Activated T-helper 1 cell treated with anti-CD3 and anti-CD28 coated beads, Interleukin-2, amount 50 U/mL, for 16 hours (primary cell): ENCODE data around the gene PUS7L.

ENCODE experiments used
- DNase-seq, 2 donors: peaks; one replicate each; pipeline ENCODE4 v3.0.0-alpha.2; 2020; ENCODE audit warnings: low read depth in 1 of 2, low spot score in 1 of 2

The PUS7L gene, protein sequence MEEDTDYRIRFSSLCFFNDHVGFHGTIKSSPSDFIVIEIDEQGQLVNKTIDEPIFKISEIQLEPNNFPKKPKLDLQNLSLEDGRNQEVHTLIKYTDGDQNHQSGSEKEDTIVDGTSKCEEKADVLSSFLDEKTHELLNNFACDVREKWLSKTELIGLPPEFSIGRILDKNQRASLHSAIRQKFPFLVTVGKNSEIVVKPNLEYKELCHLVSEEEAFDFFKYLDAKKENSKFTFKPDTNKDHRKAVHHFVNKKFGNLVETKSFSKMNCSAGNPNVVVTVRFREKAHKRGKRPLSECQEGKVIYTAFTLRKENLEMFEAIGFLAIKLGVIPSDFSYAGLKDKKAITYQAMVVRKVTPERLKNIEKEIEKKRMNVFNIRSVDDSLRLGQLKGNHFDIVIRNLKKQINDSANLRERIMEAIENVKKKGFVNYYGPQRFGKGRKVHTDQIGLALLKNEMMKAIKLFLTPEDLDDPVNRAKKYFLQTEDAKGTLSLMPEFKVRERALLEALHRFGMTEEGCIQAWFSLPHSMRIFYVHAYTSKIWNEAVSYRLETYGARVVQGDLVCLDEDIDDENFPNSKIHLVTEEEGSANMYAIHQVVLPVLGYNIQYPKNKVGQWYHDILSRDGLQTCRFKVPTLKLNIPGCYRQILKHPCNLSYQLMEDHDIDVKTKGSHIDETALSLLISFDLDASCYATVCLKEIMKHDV

DNA sequence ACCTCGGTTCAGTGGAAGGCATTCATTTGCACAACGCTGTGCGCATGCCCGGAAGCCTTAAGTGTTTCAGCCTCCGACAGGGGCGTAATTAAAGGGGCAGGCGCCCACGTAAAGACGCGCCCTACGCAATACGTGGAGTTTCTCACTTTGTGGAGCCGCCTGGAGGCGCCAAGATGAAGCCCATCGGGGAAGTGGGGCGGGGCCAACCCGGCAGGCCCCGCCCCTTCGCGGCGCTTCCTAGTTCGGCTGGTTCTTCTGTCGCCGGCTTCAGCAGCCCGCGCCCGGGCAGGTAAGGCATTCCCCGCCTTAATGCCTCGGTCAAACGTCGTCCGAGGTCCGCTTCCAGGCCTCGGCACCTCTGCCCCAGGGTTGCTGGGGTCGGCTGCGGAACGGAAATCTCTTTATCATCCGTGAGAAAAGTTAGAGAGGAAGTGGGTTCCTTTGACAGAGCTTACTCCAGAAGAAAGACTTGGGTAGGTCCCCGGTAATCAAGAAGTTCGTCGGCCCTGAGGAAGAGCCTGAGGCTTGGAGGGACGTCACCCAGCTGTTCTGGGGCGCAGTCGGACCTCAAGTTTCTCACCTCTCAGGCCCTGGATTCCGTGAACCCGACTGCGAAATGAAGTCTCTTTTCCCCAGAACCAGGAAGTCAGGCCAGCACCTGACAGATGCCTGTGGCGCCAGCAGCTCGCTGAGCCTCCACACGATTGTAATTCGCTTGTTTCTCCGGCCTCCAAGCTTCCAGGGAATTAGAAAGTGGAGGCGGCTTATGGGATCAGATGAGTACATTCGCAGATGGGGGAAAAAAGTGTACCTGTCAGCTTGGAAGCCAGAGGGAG lies at the start of gene PUS7L, which contains the start of gene IRAK4:
PUS7L (minus strand) TSS at position 63 of the 836 bp plus-strand sequence. CDS start 3,545 bp downstream, outside the sequence.
IRAK4 (plus strand) TSS at position 224 of the 836 bp plus-strand sequence. CDS start 9,161 bp downstream, outside the sequence.
- peak; percentile 87 to 90 for DNase-seq

DNA sequence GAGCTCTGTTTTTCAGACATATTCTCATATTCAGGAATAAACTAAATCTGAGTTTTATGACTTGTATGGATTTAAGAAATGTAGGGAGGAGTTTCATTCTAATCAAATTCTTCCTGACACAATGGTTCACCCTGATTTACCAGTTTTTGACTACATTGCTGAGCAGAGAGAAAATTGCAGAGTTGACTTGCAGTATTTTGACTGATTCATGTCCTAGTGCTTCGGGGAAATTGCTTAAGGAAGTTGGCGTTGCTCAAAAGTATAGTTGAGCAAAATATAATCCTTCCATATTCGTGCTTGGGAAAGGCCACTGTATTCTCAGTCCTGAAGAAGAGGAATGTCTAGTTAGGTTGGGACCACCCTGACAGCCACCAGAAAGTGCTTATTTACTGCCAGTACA lies 48.8 kb upstream of the PUS7L start:
- DNase-seq: no peak

DNA sequence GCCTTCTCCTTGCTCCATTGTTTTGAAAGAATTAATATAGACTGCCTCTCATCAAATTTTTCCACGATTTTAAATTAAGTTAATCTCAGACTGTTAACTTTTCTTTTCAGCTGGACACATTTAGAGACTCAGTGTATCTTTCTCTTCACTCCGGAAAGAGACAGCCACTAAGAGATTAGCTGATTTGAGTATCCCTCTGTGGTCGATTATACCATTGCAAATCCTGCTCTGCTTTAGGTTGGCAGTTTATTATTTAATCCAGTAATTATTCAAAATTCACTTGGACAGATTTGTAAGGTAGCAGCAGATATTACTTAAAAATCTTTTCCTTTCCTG lies 48.1 kb upstream of the PUS7L start:
- no peak for DNase-seq

DNA sequence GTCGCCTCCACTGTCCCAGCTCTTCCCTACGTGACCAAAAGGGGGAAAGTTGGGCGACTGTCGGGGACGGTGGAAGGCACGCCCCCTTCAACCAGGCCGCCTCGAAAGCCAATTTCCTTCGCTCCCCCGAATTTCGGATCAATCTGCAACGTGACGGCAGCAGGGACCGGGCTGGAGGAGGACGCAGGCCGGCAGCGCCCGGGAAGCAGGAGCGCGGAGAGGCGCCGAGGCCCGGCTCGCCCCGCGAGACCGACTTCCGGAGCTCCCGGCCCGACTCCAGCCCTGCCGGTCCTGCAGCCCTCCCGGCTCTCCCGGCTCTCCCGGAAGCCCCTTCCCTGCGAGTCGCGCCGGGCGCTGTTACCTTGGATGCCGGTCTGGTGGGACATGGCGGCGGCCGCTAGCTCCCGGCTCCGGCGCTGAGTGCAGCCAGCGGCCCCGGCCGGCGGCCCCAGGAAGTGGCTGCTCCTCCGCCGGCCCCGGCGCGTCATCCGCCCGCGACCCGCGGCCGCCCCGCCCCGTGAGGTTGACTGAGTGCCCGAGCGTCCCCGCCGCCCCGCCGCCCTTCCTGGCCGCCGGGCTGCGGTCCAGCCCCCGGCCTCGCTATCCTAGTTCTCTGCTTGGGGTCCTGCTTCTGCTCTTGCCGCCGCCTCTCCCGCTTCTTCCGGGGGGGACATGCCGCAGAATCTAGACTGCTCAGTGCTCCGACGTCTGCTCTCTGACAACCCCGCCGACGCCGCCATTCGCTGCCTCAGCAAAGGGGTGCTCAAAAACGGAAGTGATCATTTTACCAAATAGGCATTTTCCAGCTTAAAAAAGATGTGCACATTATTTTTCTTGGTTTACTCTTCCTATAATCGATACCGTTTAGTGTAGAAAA lies 47.5 kb upstream of the PUS7L start, which contains the start of gene TWF1:
TWF1 (minus strand) TSS at position 458 of the 877 bp plus-strand sequence; CDS start at position 386, 72 bp downstream.
- DNase-seq: peak; percentile 64 to 75

DNA sequence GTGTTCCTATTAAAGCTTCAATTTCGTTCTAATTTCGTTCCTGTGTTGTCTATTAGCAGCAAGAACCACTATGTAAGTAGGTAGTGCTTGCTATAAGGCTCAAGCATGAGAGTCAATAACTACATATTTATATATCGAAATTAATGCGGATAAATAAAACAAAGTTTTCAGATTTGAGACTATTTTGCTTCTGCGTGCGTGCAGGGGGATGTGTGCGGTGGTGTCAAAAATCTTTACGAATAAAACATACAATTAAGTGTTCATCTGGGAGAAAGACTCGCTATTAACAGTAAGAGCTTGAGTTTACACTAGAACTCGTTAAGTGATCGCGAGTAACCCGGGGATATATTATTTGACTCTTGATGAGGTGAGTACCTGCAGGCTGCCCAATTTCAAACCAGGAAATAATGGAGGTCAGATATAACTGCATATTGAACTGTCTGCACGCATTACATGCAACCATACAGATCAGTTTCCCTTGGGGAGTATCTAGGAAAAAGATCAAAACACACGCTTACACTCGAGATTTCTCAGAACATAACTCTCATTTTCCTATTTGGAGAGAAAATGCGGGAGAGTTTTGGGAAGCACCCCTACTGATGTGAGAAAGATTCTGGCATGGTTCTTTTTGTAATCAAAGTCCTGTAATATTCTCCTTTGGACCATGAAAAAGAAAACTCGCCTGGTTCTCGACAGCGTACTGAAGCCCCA lies 46.7 kb upstream of the PUS7L start:
- DNase-seq: no peak

DNA sequence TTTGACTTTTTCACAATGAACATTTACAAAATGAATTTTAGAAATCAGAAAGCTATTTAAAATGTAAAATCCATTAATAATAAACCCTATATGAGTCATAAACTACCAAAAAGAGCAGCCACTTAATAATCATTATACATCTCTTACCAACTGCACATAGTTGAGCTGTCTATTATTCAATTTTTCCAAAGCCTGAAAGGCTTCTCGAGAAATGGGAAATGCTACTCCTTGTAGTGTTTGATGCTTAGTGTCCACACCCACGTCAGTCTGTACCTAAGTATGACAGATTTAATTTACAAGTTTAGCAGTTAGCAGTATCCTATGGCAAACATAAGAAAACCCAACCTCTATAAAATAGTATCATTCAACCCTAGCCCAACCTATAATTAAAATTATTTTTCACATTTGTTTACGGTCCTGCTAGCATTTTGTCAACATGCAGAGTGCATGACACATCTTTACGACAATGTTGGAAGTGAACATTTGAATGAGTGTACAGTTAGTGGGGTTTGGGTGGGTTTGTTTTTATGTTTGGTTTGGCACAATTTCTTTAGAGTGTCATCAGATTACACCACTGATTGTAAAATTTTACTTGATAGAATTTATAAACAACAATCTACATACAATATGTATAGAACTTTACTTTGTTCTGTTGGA lies 39.1 kb upstream of the PUS7L start:
- no peak for DNase-seq

DNA sequence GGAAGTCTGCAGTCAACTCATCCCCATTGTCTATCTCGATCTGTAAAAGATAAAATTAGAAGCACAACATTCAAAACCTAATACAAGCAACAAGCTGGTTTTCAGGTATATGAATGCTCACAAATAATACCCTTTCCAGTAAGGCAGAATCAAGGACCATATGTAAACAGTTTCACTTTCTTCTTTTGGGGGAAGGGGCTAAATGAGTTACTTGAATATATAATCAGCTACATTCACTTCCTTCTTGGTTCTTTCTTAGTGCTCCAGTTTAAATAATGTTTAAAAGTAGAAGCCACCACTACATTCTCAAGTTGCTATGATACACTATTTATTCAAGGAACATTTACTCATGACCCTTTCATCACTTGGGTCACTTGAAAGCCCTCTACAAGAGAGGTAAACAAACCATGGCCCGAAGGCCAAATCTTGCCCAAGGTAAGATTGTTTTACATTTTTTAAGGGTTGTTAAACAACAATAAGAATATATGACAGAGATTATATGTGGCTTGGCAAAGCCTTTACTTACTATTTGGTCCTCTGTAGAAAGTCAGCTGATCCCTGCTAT lies 37.2 kb upstream of the PUS7L start:
- DNase-seq: no peak

DNA sequence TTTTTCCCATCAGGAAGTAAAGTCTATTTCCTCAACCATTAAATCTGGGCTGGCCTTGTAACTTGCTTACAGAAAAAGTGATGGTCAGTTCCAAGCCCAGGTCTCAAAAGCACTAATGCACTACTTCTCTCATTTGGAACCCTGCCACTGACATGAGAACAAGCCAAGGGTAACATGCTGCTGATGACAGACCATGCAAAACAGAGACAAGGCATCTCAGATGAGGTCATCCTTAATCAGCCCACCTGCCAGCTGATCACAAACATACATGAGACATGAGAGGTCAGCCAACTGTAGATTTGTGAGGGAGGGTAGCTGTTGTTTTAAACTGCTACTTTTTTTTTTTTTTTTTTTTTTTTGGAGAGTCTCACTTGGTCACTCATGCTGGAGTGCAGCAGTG lies 31.4 kb upstream of the PUS7L start:
- no peak for DNase-seq

DNA sequence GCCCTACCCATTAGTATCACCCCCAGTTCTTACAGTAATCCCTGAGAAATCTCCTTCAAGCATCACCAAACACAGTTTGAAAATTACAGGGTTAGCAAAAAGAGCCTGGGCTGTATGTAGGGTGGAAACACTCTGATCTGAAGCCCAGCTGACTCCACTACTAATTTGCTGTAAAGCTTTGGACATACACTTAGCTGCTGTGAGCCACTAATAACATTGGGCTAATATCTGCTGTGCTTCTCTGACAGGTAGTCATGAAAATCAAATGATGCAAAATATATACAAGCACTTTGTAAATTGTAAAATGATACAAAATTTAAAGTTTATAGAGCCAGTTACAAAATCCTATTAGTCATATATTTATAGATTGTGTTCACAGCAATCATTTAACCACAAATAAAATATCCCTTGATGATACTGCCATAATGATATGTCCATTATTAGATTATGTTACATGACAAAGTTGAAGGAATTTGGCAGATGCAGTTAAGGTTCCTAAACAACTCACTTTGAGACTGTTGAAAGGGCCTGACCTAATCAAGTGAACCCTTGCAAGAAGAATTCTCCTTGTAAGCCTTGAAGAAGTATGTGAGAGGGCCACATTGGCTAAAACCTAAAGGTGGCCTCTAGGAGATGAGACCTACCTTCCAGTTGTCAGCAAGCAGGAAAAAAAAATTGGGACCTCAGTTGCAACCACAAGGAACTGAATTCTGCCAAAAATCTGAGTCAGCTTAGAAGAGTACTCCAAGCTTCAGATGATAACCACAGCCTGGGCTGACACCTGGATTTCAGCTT lies 28.5 kb upstream of the PUS7L start:
- no peak for DNase-seq

DNA sequence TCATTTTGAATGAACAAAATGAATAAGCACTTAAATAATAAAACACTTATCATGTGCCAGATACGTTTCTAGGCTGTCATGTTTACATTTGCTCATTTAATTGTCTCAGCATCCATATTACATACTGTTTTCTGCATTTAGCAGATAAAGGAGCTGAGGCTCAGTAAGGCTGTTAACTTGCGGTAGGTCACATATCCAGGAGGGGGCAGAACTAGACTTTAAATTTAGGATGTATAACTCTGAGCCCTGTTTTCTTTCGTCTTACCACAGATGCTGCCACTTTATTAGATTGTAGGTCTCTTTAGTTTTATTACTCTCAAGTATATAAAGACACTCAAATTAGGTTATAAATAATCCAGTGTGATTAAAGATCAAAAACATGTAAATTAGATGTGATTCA lies 17.9 kb upstream of the PUS7L start:
- DNase-seq: no peak

DNA sequence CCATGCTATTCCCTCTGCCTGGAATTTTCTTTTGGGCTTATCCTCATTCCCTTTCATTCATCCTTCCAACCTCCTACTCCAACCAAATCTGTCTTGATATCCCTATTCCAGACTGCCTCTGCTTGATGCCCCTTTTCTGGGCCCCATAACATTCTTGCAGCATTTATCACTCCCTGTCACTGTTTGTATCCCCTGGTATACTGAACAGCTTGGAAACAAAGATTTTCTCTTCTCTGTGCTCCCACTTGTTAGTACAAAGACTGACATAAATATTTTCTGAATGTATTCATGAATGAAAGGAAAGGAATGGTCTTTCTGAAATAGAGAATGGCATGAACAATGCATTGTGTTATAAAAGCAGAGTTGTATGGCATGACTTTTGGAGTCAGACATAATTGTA lies 7.7 kb upstream of the PUS7L start:
- no peak for DNase-seq

DNA sequence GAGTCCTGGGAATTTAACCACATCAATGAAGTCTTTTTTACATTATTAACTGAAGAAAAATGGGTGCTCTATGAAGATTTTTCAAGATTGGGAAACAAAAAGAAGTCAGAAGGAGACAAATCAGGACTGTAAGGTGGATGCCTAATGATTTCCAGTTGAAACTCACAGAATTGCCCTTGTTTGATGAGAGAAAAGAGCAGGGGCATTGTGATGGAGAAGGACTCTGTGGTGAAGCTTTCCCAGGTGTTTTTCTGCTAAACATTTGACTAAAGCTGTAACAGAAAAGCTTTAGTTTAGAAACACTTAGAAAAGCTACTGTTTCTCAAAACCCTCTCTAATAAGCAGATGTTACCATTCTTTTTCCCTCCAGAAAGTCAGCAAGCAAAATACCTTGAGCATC lies 5.9 kb upstream of the PUS7L start:
- DNase-seq: no peak

DNA sequence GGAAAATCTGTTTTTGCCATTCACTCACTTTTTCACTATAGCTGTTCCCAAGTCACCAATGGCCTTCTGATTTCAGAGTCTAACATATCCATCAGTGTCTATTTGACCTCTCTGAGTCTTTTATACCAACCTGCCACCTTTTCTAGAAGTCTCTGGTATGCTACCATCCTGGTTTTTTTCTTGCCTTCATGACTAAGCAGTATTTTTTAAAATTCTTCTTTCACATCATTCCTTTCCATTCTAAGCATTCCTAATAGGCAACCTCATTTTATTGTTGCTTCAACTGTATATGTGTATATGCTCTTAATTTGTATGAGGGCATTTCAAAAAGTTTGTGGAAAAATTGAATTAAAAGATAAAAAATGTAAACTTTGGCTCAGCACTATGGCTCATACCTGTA lies 5.2 kb upstream of the PUS7L start:
- DNase-seq: no peak

DNA sequence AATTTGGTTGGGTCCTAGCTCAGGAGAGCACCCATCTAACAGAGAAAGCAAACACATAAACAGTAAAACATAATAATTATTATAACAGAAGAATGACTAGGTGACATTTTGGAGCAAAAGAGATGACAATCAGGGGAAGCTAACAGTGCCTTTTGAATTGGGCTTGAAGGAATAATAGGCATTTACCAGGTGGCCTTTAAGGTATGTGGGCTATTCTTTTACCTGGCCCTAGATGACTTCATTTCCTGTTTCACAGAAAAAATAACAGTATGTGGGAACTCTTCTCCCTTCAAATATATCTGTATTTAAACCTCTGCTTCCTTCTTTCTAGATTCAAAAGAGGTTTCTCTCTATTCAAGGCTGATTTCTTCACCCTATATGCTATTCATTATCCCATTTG lies 4.0 kb upstream of the PUS7L start:
- no peak for DNase-seq

DNA sequence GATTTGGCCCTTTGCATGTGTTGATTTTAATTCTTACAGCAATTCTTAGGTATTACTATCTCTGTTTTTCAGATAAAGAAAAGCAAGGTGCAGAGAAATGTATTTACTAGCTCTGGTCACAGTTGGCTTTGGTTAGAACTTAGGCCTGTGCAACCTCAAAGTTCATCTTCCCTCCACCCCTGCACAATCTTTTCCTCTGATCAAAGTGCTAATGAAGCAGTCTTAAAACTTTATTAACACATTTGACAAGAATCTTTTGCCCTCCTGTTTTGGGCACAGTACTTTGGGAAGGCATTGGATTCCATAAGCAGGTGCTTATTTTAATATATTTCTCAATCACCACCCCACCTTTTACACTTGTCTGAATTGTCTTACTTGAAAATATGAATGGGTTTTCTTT lies 2.9 kb upstream of the PUS7L start:
- no peak for DNase-seq

DNA sequence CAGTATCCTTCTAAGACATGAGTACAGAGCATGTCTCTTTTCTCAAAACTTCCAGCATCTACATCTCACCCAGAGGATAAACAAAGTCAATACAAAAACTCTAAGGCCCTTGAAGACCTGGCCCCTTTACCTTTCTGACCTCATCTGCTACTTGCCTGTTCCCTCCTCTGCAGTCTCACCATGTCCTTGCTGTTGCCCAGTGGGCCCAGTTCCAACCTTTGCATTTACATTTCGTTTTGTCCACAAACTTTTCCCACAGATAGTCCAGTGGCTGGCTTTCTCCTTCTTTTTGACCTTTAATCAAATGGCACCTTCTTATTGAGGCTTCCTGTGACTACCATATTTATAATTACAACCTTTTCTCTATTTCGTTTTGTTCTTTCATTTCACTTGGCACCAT lies 1.8 kb upstream of the PUS7L start:
- no peak for DNase-seq

DNA sequence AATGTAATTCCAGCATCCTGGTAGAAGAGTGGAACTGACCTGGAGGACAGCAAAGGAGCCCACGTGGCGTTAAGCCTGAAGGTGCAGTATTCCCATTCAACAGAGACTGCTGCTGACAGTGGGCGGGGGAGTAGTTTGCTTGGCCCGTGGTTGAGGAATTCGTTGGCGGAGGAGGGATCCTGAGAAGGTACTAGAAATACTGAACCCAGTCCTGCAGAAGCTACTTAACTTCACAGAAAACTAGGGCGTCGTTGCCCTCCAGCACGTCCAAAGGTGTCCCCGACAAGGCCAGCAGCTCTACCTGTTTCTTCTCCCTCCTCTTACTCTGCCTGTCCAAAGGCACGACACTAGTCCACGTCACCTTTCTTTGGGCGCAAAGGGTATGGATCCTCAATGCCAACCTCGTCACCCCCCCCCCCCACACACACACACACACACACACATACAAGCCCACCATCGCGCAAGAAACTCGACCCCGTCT lies 303 bp downstream of the PUS7L start:
- DNase-seq: peak in 1 of 2 donors; percentile 1

DNA sequence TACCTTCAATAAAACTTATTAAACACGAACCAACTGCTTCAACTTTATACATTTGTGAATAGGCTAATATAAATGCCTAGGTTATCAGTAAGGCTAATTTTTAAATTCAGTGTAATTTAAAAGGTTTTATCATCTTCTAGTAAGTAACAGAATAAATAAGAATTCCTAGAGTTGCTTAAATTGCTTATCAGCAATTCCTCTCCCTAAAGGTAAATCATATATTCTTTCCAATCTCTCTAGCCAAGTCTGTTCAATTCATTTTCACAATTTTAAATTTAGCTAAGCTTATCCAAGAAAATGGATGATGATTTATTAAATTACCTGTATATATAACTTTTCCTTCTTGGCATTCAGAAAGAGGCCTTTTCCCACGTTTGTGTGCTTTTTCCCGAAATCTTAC lies 4.6 kb downstream of the PUS7L start:
- DNase-seq: no peak
